Activated T-helper 1 cell treated with anti-CD3 and anti-CD28 coated beads, Interleukin-12 subunit alpha, Interleukin-12 subunit beta, Interleukin-2, Interleukin-4 antibody, amounts not matched to agents 30 ng/mL and 10 ng/mL and 1 ng/mL, durations not matched to agents 14 hours and 24 hours and 36 hours (primary cell): Measurements from ENCODE around the gene ALKBH2. TPM values are rescaled to one million over a fixed set of nuclear protein-coding genes. Genes with fewer than 3 reads are reported as not detected.

Experiments
- DNase-seq: peaks from one replicate; pipeline ENCODE4 v3.0.0; 2021; ENCODE audit warnings: low spot score
- H3K27ac Mint-ChIP-seq: one replicate; pipeline ENCODE4 v1.8.0; 2021; ENCODE audit warnings: mild to moderate bottlenecking, mixed read lengths
- H3K27me3 Mint-ChIP-seq: one replicate; pipeline ENCODE4 v1.8.0; 2022; ENCODE audit warnings: mild to moderate bottlenecking, moderate library complexity, mixed read lengths; ENCODE audit not compliant: insufficient read depth
- H3K36me3 Mint-ChIP-seq: one replicate; pipeline ENCODE4 v1.8.0; 2021; ENCODE audit warnings: low read depth, mixed read lengths
- H3K4me1 Mint-ChIP-seq: one replicate; pipeline ENCODE4 v1.8.0; 2021; ENCODE audit warnings: low read depth, mixed read lengths
- H3K4me3 Mint-ChIP-seq: one replicate; pipeline ENCODE4 v1.8.0; 2021; ENCODE audit warnings: mild to moderate bottlenecking, moderate library complexity, mixed read lengths
- H3K9me3 Mint-ChIP-seq: one replicate; pipeline ENCODE4 v1.8.0; 2021; ENCODE audit warnings: mixed read lengths
- intact Hi-C: fragments of 100-400 bp; cut with micrococcal nuclease; formaldehyde crosslinking; loops from one replicate; pipeline ENCODE4 v1.15.1; 2024
- total RNA-seq: library from RNA; stranded (reverse); gene quantifications from 2 replicates; pipeline ENCODE4 v1.2.3, GENCODE V29; 2022

ALKBH2 gene
- total RNA-seq, 1 donor from 2014 or later = 47.4 TPM

DNA sequence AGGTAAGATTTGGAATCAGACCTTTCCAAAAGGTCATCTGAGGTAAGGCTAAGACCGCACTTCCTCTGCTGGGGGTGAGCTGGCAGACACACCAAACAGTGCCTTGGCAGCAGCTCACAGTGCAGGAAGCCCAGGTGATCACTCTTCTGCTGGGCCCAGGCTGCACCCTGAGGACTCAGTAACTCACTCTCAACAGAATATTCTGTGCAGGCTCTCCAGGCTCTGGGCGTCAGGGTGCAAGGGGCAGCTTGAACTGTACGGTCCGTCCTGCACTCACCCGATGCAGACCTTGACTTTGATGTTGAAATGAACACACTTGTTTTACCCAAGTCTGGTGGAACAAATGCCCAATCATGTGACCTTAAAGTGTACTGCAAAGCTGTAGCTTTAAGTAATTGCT, 6.0 kb downstream of the ALKBH2 start:
- Mint-ChIP-seq H3K27ac (no peak overlapping the region), H3K4me1 (peaks cover 6% of the 10 kb centered on the region), H3K4me3 (no peak overlapping the region), H3K27me3 (no peaks in the 10 kb centered on the region), H3K9me3 (no peaks in the 10 kb centered on the region), H3K36me3 (peaks cover 15% of the 10 kb centered on the region)
- DNase-seq = no peak
- intact Hi-C loops = no loop called here

DNA sequence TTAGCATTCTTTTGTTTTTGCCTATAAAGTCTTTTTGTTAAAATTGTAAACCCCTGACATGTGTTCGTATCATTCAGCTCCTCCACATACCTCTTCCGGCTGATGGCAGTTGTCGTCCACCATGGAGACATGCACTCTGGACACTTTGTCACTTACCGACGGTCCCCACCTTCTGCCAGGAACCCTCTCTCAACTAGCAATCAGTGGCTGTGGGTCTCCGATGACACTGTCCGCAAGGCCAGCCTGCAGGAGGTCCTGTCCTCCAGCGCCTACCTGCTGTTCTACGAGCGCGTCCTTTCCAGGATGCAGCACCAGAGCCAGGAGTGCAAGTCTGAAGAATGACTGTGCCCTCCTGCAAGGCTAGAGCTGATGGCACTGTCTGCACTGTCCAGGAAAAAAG, 7.7 kb downstream of the ALKBH2 start:
- Mint-ChIP-seq H3K4me1 (no peaks in the 10 kb centered on the region), H3K4me3 (no peak overlapping the region), H3K27ac (no peak overlapping the region), H3K27me3 (no peaks in the 10 kb centered on the region), H3K36me3 (peaks cover 17% of the 10 kb centered on the region), H3K9me3 (no peaks in the 10 kb centered on the region)
- intact Hi-C loops = no loop called here
- DNase-seq = no peak

DNA sequence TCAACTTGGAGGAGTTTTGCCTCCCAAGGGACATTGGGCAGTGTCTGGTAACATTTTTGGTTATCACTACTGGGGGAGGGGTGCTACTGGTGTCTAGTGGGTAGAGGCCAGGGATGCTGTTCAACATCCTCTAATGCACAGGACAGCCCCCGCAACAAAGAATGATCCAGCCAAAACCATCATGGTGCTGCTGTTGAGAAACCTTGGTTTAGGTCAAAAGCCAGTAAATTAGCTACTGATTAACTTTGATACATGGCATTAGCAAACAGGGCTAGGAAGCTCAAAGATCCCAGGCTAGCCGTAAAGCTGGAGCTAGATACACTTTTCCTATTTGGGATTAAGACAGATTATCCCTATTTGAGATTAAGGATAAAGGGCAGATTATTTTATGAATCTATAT, 8.8 kb downstream of the ALKBH2 start:
- intact Hi-C loops = no loop called here
- Mint-ChIP-seq H3K36me3 (peaks cover 17% of the 10 kb centered on the region), H3K9me3 (no peaks in the 10 kb centered on the region), H3K27me3 (no peaks in the 10 kb centered on the region), H3K4me3 (no peak overlapping the region), H3K27ac (no peak overlapping the region), H3K4me1 (no peaks in the 10 kb centered on the region)
- no peak for DNase-seq

DNA sequence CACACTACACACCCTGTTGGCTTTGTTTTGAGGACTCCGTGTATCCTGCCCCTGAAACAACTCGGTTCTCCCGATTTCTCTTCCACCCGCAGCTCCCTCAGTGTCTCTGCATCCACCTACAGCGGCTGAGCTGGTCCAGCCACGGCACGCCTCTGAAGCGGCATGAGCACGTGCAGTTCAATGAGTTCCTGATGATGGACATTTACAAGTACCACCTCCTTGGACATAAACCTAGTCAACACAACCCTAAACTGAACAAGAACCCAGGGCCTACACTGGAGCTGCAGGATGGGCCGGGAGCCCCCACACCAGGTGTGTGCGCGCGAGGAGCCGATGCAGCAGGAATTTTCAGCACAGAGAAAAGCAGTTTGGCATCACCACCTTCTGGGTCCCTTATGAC, 10.5 kb downstream of the ALKBH2 start:
- intact Hi-C loops = no loop called here
- Mint-ChIP-seq H3K4me3 (no peak overlapping the region), H3K36me3 (peaks cover 15% of the 10 kb centered on the region), H3K27me3 (no peaks in the 10 kb centered on the region), H3K27ac (no peak overlapping the region), H3K9me3 (peaks cover 5% of the 10 kb centered on the region), H3K4me1 (no peaks in the 10 kb centered on the region)
- DNase-seq = no peak

DNA sequence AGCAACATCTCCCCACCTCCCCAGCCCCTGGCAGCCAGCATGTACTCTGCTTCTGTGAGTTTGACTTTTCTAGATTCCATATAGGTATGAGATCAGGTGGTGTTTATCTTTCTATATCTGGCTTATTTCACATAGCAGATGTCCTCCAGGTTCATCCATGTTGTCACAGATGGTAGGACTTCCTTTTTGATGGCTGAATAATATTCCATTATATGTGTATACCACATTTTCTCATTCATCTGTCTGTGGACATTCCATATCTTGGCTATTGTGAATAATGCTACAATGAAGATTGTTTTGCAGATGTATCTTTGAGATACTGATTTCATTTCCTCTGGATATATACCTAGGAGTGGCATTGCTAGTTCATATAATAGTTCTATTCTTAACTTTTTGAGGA, 18.4 kb downstream of the ALKBH2 start:
- Mint-ChIP-seq H3K27ac (no peak overlapping the region), H3K36me3 (peaks cover 19% of the 10 kb centered on the region), H3K9me3 (peaks cover 10% of the 10 kb centered on the region), H3K4me1 (no peaks in the 10 kb centered on the region), H3K4me3 (no peak overlapping the region), H3K27me3 (no peaks in the 10 kb centered on the region)
- DNase-seq = no peak
- intact Hi-C loops = no loop called here

DNA sequence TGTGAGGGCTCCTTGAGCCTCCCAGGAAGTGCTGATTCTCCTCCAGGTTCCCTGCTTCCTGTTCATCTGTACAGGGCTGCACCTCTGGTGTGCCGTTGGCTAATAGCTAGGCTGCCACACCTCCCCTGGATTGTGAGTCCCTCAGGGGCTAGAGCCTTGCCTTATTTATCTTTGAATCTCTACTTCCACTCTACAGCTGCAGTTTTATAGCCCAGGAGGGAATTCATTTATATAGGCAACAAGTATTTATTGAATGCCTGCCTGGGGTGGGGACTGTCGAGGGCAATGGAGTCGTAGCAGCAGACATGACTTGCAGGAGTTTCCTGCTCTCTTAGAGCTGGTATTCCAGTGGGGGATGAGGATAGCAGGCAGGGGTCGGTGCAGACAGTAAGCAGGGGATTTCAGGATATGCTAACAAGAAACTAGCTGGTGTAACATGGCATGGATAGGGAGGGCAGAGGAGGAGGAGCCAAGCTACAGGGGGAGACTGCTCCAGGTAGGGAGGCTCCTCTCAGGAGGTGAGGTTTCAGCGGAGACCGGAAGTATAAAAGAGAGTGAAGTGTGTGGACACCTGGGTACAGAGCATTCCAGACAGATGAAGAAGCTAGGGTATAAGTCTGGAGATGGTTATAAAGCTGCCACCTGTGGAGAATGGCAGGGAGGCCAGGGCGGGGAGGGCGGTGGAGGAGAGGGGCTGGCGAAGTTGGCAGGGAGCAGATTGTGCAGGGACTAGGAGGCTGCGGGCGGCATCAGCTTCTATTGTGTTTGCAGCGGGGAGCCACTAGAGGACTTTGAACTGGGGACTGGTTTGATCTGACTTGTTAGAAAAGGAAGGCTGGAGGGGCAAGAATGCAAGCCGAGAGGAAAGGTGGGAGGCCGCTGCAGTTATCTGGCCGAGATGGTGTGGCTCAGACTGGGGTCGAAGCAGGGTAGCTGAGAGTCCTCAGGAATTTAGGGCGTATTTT, 23.7 kb downstream of the ALKBH2 start:
- Mint-ChIP-seq H3K4me3 (no peak overlapping the region), H3K27ac (no peak overlapping the region), H3K9me3 (peaks cover under 1% of the 10 kb centered on the region), H3K36me3 (peaks cover 9% of the 10 kb centered on the region), H3K4me1 (no peaks in the 10 kb centered on the region), H3K27me3 (no peaks in the 10 kb centered on the region)
- DNase-seq = no peak
- intact Hi-C loops = no loop called here

DNA sequence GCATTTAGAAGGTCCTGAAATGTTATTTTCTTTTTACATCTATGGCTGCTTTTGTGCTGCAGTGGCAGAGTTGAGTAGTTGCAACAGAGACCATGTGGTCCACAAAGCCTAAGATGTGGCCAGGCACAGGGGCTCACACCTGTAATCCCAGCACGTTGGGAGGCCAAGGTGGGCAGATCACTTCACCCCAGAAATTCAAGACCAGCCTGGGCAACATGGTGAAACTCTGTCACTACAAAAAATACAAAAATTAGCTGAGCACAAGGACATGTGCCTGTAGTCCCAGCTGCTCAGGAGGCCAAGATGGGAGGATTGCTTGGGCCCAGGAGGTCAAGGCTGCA, 27.4 kb downstream of the ALKBH2 start:
- intact Hi-C loops = no loop called here
- DNase-seq = no peak
- H3K4me3 Mint-ChIP-seq = no peak overlapping the region
- no peaks in the 10 kb centered on the region for H3K4me1 Mint-ChIP-seq
- H3K27ac Mint-ChIP-seq = no peak overlapping the region
- H3K9me3 Mint-ChIP-seq = no peaks in the 10 kb centered on the region
- no peaks in the 10 kb centered on the region for H3K27me3 Mint-ChIP-seq
- H3K36me3 Mint-ChIP-seq = peaks cover 4% of the 10 kb centered on the region

DNA sequence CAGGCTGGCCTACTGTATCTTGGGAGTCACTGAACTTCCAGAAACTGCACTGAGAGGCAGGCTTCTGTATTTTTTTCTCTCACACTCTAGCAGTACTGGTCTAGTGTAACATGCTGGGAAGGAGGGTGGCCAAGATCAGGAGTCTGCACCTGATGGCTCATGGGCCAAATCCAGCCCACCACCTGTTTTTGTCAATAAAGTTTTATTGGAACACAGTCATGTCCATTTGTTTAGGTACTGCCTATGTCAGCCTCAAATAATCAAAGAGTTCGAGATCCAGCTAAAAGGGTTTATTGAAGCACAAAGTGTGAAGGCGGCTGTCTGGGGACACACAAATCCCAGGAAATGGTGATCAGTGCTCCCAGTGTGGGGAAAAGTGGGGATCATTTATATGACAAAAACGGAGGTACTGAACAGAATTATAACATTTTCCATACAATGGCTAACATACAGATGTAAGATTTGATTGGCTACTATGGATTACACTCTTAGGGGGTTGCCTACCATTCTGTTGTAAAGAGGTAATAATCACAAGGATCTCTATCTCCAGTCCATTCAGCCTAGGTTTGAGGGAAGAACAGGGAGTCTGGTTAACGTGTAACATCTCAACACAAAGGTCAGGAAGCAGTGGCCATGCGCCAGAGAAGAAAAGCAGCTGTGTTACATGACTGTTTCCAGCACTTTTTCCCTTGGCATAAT, 28.0 kb downstream of the ALKBH2 start:
- Mint-ChIP-seq H3K27ac (no peak overlapping the region), H3K4me1 (no peaks in the 10 kb centered on the region), H3K9me3 (no peaks in the 10 kb centered on the region), H3K27me3 (no peaks in the 10 kb centered on the region), H3K4me3 (no peak overlapping the region), H3K36me3 (peaks cover 4% of the 10 kb centered on the region)
- no peak for DNase-seq
- intact Hi-C loops = no loop called here

DNA sequence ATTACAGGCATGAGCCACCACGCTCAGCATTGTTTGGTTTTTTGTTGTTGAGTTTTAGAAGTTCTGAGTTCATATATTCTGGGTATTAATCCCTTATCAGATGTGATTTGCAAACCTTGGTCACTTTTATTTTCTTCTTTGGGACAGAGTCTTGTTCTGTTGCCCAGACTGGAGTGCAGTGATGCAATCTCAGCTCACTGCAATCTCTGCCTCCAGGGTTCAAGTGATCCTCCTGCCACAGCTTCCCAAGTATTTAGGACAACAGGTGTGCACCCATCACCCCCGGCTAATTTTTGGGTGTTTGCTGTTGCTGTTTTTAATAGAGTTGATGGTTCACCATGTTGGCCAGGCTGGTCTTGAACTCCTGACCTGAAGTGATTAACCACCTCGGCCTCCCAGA, 29.1 kb downstream of the ALKBH2 start:
- no peak overlapping the region for H3K4me3 Mint-ChIP-seq

DNA sequence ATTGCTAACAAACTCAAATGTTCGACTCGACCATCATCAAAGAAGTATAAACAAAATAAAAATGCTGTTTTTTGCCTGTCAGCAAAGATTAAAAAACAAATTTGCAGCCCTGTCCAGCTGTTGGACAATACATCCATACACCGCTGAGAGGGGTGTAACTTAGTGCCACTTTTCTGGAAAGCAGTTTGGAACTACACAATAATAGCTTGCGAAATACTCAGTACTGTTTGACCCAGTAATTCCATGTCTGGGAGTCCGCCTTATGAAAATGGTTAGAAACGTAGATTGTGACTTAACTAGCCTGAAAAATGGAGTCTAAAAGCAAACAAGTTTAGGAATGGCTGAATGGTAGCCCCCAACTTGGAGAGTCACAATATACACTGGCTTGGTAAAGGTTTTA, 34.5 kb downstream of the ALKBH2 start:
- no peak overlapping the region for H3K4me3 Mint-ChIP-seq
- intact Hi-C loops = loop anchor here (10.0 kb wide), 1 partner anchor 416 kb away; the partner anchor contains the start of genes KCTD10 and UBE3B

More for the DNA sequence above, 29.1 kb downstream of the ALKBH2 start:
- DNase-seq = no peak
- intact Hi-C loops = no loop called here
- H3K36me3 Mint-ChIP-seq = peaks cover 4% of the 10 kb centered on the region
- H3K27me3 Mint-ChIP-seq = no peaks in the 10 kb centered on the region
- no peaks in the 10 kb centered on the region for H3K4me1 Mint-ChIP-seq
- H3K27ac Mint-ChIP-seq = no peak overlapping the region
- H3K9me3 Mint-ChIP-seq = no peaks in the 10 kb centered on the region

DNA sequence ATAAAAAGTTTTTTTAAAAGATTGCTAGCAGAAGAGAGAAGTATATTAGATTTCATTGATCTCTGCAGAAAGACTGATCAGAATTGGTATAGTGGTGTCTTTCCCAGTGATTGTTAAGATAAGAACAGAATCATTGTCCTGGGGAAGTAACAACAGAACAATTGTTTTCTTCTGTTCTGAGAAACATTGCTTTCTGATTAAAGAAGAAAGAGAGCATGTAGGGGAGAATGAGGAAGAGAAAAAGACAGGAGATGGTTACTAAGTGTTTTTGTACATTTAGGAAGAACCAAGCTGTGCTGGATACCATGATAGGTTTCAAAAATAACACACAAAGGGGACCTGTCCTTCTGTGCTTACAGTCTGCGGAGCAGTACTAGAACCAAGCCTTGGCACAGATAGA, 35.9 kb downstream of the ALKBH2 start:
- intact Hi-C loops = loop anchor here (10.0 kb wide), 1 partner anchor 417 kb away; the partner anchor contains the start of genes KCTD10 and UBE3B
- H3K36me3 Mint-ChIP-seq = peaks cover 1% of the 10 kb centered on the region
- no peak overlapping the region for H3K4me3 Mint-ChIP-seq
- no peaks in the 10 kb centered on the region for H3K9me3 Mint-ChIP-seq
- peaks cover 13% of the 10 kb centered on the region for H3K4me1 Mint-ChIP-seq
- H3K27me3 Mint-ChIP-seq = no peaks in the 10 kb centered on the region
- H3K27ac Mint-ChIP-seq = no peak overlapping the region
- DNase-seq = no peak

More for the DNA sequence above, 34.5 kb downstream of the ALKBH2 start:
- peaks cover 9% of the 10 kb centered on the region for H3K4me1 Mint-ChIP-seq
- H3K9me3 Mint-ChIP-seq = no peaks in the 10 kb centered on the region
- no peak overlapping the region for H3K27ac Mint-ChIP-seq
- H3K36me3 Mint-ChIP-seq = peaks cover 1% of the 10 kb centered on the region
- no peaks in the 10 kb centered on the region for H3K27me3 Mint-ChIP-seq
- DNase-seq = no peak

DNA sequence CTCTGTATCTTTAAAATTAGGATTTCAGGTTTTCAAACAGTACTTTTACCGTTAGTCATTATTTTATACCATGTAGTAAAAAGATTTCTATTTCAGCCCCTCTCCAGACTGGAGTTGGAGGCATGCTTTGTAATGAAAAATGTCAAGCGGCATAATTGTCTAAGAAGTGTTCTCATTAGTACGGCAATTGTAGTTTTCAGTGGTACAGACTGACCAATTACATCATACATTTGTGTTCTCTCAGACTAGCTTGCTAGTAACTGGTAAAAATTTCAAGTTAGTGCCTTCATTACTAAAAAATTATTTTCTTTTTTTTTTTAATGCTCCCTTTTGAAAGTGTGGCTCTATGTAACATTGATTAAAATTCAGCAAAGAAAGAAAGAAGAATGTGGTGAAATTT, 36.4 kb downstream of the ALKBH2 start:
- H3K9me3 Mint-ChIP-seq = no peaks in the 10 kb centered on the region
- H3K27ac Mint-ChIP-seq = no peak overlapping the region
- H3K4me3 Mint-ChIP-seq = no peak overlapping the region
- peaks cover 18% of the 10 kb centered on the region for H3K4me1 Mint-ChIP-seq
- DNase-seq = no peak
- H3K27me3 Mint-ChIP-seq = no peaks in the 10 kb centered on the region
- intact Hi-C loops = loop anchor here (10.0 kb wide), 1 partner anchor 418 kb away; the partner anchor contains the start of genes KCTD10 and UBE3B
- peaks cover 5% of the 10 kb centered on the region for H3K36me3 Mint-ChIP-seq

DNA sequence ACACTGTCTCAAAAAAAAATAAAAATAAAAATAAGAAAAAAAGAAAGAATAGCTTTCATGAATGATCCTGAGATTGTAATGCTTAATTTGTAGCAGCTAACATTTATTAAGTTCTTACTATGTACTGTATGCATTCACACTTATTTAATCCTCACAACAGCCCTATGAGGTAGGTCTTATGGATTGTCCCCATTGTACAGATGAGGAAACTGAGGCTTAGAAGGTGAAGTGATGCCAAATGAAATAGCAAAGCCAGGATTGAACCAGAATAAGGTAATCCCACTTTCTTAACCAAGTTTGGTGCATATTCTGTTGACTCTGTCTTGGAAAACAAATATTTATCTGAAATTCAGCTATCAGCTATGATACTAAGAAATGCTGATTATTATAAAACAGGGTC, 38.8 kb downstream of the ALKBH2 start:
- Mint-ChIP-seq H3K9me3 (no peaks in the 10 kb centered on the region), H3K27me3 (no peaks in the 10 kb centered on the region), H3K4me3 (no peak overlapping the region), H3K4me1 (peaks cover 19% of the 10 kb centered on the region), H3K36me3 (peaks cover 5% of the 10 kb centered on the region), H3K27ac (no peak overlapping the region)
- no peak for DNase-seq
- intact Hi-C loops = loop anchor here (1.0 to 10.0 kb wide), 4 partner anchors 34 to 422 kb away; partner anchors contain the start of genes KCTD10, SELPLG and UBE3B
